ENCODE data around the gene PIBF1. TPM values are rescaled to one million over a fixed set of nuclear protein-coding genes. Genes with fewer than 3 reads are reported as not detected.

The PIBF1 gene
- total RNA-seq, 1 donor from 2014 or later: 20.3 TPM

DNA sequence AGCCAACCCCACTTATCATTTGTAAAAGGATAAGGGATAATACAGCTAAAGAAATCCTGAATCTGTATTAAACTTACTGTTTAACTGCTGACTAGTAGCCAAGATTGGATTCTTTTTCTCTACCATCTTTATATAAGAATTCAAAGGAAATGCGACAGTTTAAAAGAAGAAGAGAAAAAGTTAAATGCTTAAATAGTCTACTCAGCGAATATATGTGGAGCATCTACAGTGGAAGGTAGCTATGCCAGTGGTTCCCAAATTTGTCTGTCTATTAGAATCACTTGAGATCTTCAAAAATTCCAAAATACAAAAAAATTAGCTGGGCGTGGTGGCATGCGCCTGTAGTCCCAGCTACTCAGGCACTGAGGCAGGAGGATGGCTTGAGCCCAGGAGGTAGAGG, 216.1 kb downstream of the PIBF1 start:
- Mint-ChIP-seq H3K36me3 (ENCODE audit: unreplicated experiment) (no peaks in the 10 kb centered on the region), H3K4me1 (ENCODE audit: low read depth, unreplicated experiment) (no peaks in the 10 kb centered on the region), H3K27ac (ENCODE audit: unreplicated experiment) (no peak overlapping the region), H3K27me3 (ENCODE audit: unreplicated experiment) (no peaks in the 10 kb centered on the region), H3K9me3 (ENCODE audit: unreplicated experiment) (no peaks in the 10 kb centered on the region), H3K4me3 (ENCODE audit: unreplicated experiment) (no peak overlapping the region)
- TF ChIP-seq, protein P1, sequence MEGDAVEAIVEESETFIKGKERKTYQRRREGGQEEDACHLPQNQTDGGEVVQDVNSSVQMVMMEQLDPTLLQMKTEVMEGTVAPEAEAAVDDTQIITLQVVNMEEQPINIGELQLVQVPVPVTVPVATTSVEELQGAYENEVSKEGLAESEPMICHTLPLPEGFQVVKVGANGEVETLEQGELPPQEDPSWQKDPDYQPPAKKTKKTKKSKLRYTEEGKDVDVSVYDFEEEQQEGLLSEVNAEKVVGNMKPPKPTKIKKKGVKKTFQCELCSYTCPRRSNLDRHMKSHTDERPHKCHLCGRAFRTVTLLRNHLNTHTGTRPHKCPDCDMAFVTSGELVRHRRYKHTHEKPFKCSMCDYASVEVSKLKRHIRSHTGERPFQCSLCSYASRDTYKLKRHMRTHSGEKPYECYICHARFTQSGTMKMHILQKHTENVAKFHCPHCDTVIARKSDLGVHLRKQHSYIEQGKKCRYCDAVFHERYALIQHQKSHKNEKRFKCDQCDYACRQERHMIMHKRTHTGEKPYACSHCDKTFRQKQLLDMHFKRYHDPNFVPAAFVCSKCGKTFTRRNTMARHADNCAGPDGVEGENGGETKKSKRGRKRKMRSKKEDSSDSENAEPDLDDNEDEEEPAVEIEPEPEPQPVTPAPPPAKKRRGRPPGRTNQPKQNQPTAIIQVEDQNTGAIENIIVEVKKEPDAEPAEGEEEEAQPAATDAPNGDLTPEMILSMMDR (IDR thresholded peaks at IDR 0.05; ENCODE audit: partially characterized antibody, unreplicated experiment): no peak
- no peak for DNase-seq

DNA sequence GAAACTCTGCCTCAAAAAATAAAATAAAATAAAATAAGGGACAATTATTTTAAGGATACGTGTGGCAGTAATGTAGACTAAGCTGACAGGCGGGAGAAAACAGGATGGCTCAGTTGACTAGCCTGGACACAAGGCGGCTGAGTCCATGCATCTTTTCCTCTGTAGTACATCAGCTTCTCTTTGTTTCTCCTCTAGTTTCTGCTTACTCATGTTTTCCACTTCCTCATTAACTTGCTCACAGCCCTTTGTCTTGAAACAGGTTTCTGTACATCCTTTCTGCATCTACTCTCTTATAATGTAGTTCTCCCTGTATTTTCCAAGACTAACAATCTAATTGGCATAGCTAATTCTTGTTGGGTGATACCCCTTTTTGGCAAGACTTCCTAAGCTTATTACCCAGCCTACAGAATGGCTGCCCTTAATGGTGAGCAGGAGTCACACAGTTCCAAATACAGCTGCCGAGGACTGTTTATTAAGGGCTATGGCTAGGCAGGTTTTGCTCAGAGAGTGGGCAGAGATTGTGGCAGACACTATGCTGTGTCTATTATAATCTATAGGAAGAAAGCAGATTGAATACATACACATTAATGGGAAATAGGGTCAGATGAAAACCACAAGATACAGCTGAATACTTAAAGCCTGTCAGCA, 218.2 kb downstream of the PIBF1 start:
- no peaks in the 10 kb centered on the region for H3K36me3 Mint-ChIP-seq (ENCODE audit: unreplicated experiment)
- no peaks in the 10 kb centered on the region for H3K27me3 Mint-ChIP-seq (ENCODE audit: unreplicated experiment)
- no peaks in the 10 kb centered on the region for H3K4me1 Mint-ChIP-seq (ENCODE audit: low read depth, unreplicated experiment)
- H3K4me3 Mint-ChIP-seq (ENCODE audit: unreplicated experiment): no peak overlapping the region
- DNase-seq: no peak
- TF ChIP-seq, protein P1 (IDR thresholded peaks at IDR 0.05; ENCODE audit: partially characterized antibody, unreplicated experiment): no peak
- no peak overlapping the region for H3K27ac Mint-ChIP-seq (ENCODE audit: unreplicated experiment)
- no peaks in the 10 kb centered on the region for H3K9me3 Mint-ChIP-seq (ENCODE audit: unreplicated experiment)

DNA sequence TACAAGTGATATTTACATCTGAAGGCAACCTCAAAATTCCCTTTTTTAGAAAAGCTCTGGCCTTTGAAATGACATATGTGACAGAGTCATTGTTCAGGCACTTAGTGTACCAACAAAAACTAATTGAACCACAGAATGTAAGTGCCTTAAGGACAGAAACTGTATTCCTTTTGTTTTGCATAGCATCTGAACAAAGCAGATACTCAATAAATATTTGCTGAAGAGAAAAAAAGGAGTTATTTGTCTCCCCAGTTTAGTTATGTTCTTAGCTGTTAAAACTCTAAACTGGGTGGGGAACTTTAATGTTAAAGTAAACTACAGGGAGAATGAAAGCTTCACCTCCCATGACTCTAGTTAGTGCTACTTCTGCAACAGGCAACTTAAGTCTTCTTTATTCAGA, 220.0 kb downstream of the PIBF1 start:
- no peaks in the 10 kb centered on the region for H3K4me1 Mint-ChIP-seq (ENCODE audit: low read depth, unreplicated experiment)
- no peak for DNase-seq
- H3K9me3 Mint-ChIP-seq (ENCODE audit: unreplicated experiment): no peaks in the 10 kb centered on the region
- no peak overlapping the region for H3K4me3 Mint-ChIP-seq (ENCODE audit: unreplicated experiment)
- H3K27ac Mint-ChIP-seq (ENCODE audit: unreplicated experiment): no peak overlapping the region
- H3K27me3 Mint-ChIP-seq (ENCODE audit: unreplicated experiment): no peaks in the 10 kb centered on the region
- H3K36me3 Mint-ChIP-seq (ENCODE audit: unreplicated experiment): no peaks in the 10 kb centered on the region
- TF ChIP-seq, protein P1 (IDR thresholded peaks at IDR 0.05; ENCODE audit: partially characterized antibody, unreplicated experiment): no peak

DNA sequence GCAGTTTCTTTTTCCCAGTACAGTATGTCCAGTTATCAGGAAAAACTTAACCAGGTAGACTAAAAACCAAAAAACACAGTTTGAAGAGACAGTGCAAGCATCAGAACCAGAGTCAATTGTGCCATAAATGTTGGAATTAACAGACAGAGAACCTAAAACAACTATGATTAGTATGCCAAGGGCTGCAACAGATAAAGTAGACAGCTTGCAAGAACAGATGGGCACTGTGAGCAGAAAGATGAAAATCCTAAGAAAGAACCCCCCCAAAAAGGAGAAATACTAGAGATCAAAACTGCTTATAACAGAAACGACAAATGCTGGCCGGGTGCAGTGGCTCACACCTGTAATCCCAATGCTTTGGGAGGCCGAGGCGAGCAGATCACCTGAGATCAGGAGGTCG, 229.8 kb downstream of the PIBF1 start:
- Mint-ChIP-seq H3K4me1 (ENCODE audit: low read depth, unreplicated experiment) (no peaks in the 10 kb centered on the region), H3K27me3 (ENCODE audit: unreplicated experiment) (peaks cover 3% of the 10 kb centered on the region), H3K9me3 (ENCODE audit: unreplicated experiment) (no peaks in the 10 kb centered on the region), H3K27ac (ENCODE audit: unreplicated experiment) (no peak overlapping the region), H3K36me3 (ENCODE audit: unreplicated experiment) (no peaks in the 10 kb centered on the region), H3K4me3 (ENCODE audit: unreplicated experiment) (no peak overlapping the region)
- TF ChIP-seq, protein P1 (IDR thresholded peaks at IDR 0.05; ENCODE audit: partially characterized antibody, unreplicated experiment): no peak
- no peak for DNase-seq

DNA sequence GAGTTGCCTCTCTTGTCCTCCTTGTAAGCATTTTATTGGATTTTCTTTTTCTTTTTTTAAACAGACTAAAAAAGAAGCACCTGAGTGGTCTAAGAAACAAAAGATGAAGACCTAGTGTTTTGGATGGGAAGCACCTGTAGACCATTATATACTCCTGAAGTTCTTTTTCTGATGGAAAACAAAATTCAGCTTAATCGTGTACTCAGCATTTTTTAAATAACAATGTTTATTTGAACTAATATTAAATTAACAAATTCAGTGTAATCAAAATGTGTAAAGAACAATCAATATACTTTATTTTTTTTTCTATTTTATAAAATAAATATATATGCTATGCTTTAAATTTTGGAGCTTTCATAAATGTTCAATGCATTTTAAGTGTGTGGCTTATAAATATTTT, 233.9 kb downstream of the PIBF1 start:
- H3K27me3 Mint-ChIP-seq (ENCODE audit: unreplicated experiment): peaks cover 3% of the 10 kb centered on the region
- H3K4me1 Mint-ChIP-seq (ENCODE audit: low read depth, unreplicated experiment): no peaks in the 10 kb centered on the region
- DNase-seq: no peak
- TF ChIP-seq, protein P1 (IDR thresholded peaks at IDR 0.05; ENCODE audit: partially characterized antibody, unreplicated experiment): no peak
- no peaks in the 10 kb centered on the region for H3K9me3 Mint-ChIP-seq (ENCODE audit: unreplicated experiment)
- H3K27ac Mint-ChIP-seq (ENCODE audit: unreplicated experiment): no peak overlapping the region
- no peak overlapping the region for H3K4me3 Mint-ChIP-seq (ENCODE audit: unreplicated experiment)
- H3K36me3 Mint-ChIP-seq (ENCODE audit: unreplicated experiment): no peaks in the 10 kb centered on the region

Data from glutamatergic neuron (in vitro differentiated cells).